HG03280 (cell line): Measurements from ENCODE around the gene ARHGAP28.
"Not testable (repeated sequence)": the region's sequence is repeated elsewhere in the genome, so short reads cannot be mapped to it uniquely, and the experiment has no call there.

Experiments used
- ATAC-seq: cut with Tn5 transposase; IDR thresholded peaks from one replicate; pipeline ENCODE4 v1.9.1; 2021; ENCODE audit warnings: mild to moderate bottlenecking, moderate library complexity; ENCODE audit not compliant: unreplicated experiment

ARHGAP28 gene

DNA sequence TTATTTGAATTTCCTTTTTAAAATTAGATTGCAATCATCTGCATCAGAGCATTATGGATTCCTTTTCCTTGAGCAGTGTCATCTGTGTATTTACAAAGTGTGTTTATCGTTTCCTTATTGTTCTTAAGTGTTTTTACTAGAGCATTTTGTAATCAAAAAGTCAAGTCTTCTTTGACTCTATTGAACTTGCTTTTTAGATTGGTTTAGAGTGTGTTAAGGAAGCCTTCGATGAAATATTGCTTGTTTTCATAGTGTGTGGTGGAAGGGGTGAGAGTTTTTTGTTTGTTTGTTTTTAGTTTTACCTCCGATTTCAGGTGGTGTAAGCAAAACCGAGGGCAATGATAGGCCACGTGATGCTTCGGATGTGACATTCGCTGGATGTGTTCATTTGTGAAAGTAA is 45.7 kb downstream of the ARHGAP28 start:
- ATAC-seq = no peak

- ATAC-seq = no peak
Measured at GRCh38 chr18:6775702-6776101, 46.2 kb downstream of the ARHGAP28 start.

DNA sequence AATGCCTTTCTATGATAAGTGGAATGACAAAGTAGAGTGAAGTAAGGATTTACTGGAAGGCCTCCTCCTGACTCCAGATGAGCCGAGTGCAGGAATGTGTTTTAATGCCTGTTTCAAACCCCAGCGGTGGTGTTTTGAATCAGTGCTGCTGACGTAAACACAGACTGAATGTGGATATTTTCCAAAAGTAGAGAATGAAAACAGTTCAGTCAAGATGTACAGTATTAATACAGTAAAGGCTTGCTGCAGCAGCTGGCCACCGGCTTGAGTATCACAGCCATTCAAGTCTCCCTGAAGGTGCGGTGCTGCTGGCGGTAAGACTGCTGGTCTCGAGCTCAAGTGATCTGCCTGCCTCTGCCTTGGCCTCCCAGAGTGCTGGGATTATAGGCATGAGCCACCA is 46.7 kb downstream of the ARHGAP28 start:
- no peak for ATAC-seq

- ATAC-seq = no peak
Measured at GRCh38 chr18:6777509-6777908, 48.0 kb downstream of the ARHGAP28 start.

DNA sequence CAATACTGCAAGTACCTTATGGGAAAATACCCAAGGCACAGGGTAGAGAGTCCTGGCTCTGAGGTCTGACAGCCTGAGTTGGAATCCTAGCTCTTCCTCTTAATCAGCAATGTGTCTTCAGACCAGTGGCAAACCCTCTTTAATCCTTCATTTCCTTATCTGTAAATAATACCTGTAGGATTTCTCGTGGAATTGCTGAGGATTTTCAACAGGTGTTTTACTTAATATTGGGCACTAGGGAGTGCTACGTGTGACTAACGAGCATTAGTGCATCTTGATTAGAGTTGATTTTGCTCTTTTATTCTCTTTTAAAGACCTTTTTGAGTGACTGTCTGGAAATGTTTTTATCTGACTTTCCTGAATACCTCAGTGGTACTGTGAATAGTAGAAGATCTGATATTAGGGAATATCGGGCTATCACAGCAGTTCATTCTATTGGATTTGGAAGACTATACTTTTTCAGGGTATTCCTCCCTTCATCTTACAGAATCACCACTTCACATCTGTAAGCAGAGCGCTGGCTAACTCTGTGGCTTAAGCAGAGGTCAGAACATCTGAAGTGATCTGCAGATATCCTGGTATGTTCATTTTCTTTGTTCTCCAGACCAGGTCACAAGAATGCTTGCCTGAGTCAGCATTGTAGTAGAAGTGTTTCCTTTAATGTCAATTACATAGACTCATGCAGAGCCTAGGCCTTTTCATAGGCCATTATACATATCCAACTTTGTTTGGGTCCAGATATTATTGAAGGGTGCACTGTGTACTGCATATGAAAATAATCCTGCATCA is 49.1 kb downstream of the ARHGAP28 start:
- ATAC-seq = no peak

- ATAC-seq = no peak
Measured at GRCh38 chr18:6781142-6781714, 51.7 kb downstream of the ARHGAP28 start.

DNA sequence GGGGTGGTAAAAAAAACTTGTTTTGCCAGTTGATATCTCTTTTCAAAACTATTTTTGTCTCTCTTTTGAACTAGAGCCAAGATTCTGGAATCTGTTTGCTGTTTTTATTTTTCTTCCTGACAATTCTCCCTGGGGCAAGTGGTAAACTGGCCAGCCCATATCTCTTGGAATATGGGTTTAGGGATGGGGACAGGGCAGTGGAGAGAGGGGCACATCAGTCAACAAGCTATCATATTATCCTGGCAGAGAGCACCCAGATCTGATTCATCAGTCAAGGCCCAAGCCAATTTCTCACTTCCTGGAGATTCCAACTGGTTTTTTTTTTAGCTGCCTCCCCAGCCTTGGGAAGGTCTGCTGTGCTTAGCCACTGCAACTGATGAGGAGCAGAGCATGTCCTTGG is 52.3 kb downstream of the ARHGAP28 start:
- no peak for ATAC-seq

DNA sequence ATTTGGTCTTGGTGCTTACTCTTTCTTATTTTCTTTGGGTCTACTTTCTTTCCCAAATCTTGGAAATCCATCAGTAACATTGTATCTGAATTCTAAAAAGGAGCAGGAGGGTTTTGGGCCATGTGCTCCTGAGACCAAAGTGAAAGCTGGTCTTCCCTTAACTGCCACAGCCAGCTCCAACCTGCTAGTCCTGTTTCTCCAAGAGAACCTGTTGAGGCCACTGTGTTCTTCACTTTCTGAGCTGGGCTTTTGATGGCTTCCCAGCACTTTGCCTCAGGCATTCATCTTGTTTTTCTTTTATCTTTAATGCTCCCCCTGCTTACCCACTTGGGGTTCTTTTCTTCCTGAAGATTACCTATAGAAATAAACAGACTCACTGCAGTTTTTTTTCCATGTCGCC is 53.3 kb downstream of the ARHGAP28 start:
- ATAC-seq = no peak

- ATAC-seq = no peak
Measured at GRCh38 chr18:6784046-6784445, 54.5 kb downstream of the ARHGAP28 start.

DNA sequence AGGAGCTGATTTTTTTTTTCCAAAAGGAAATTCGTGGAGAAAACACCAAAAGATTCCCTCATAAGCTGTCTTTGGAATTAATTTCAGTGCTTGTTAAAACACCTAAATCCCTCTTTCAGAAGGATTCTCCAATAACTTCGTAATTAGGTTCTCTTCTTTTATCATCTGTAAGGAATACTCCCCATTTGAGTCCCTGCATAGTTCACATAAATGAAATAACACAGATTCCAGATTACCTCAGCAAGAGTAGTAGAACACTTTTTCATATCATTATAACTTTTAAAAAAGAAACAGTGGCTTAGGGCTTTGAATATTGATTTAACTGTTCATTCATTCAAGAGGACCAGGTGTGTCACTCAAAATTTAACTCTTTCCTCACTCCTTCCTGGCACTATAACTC is 55.5 kb downstream of the ARHGAP28 start:
- ATAC-seq = no peak

GRCh38 chr18:6785411-6785810 is 55.9 kb downstream of the ARHGAP28 start:
- ATAC-seq = no peak

DNA sequence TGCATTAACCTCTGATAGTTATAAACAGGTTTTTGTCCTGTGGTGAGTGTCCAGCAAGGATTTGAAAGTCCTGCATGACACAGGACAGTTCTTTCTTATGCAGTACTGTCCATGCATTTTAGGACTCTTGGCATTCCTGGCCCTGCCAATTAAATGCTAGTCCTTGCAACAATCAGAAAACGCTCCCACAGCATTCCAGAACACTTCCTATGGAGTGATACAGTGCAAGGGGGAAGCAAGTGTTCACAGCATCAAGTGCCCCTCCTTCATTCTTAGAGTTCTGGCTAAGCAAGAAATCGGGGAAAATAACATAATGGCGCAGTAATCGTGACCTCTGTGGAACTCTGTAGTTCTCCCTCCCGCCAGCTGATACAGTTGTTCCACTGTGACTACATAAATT is 62.9 kb downstream of the ARHGAP28 start:
- no peak for ATAC-seq

- no peak for ATAC-seq
Measured at GRCh38 chr18:6793455-6793854, 63.9 kb downstream of the ARHGAP28 start.

DNA sequence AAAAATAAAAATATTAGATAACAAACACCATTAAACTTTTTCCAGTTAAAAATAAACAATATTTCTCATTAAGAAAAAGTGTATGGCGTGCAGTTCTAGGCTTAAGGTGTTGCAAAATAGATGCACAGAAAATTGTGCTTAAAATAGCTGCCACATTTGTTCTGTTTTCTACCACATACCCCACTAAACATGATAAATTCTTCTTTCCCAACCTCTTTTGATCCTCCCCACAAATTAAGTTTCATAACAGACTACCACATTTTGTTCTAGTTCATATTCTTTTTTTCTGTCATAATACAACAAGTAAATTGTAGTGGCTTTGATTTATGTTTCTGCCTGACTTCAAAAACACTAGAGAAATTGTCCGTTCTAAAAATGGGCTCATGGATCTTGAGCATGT is 64.5 kb downstream of the ARHGAP28 start:
- no peak for ATAC-seq

DNA sequence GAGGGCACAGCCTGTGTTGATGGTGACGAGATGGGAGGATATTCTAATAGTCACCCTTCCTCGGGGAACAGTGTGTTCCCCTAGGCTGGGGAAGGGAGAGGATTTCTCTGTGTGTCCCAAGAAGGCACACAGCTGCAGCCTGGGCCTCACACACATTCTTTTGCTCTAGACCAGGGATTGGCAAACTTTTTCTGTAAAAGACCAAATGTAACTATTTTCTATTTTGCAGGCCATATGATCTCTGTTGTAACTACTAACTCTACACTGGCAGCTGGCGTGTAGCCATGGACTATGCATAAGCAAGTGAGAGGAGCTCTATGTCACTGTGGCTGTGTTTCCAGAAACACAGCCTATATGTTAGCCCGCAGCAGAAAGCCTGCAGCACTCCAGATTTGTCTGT is 65.8 kb downstream of the ARHGAP28 start:
- ATAC-seq = no peak

DNA sequence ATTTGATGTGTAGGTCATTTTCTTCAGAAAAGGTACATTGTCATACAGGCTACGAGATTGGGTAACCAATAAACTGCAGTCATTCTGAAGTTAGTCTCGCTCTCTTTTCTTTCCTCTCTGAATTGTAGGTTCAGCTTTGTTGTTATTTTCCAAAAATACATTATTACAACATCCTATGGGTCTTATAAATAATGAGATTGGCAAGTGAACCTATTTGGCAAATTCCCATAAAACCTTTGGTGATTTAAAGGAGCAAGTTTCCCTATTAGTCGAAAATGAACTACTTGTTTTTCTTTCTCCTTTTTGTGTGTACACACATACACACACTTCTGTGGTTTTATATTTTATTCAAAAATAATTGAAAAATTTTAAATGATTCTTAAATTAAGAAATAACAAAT is 67.0 kb downstream of the ARHGAP28 start:
- ATAC-seq = no peak

DNA sequence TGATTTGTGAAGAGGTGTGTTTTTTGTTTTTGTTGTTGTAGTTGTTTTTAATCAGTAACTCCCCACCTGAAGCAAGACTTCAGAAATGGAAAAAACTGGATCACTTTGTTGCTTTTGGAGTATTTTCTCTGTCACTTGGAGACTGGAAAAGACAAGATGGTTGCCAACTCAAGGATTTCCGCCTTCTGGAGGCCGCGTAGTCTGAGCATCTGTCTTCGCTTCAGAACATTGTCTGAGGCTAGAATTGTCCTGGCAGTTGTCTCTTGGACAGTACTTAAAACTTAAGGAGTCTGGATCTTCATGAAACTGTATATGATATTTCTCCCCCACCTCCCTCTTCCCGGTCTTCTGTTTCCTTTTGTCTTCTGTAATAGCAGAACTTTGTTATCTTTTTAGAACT is 67.7 kb downstream of the ARHGAP28 start:
- ATAC-seq = no peak

- no peak for ATAC-seq
Measured at GRCh38 chr18:6798896-6799295, 69.4 kb downstream of the ARHGAP28 start.

DNA sequence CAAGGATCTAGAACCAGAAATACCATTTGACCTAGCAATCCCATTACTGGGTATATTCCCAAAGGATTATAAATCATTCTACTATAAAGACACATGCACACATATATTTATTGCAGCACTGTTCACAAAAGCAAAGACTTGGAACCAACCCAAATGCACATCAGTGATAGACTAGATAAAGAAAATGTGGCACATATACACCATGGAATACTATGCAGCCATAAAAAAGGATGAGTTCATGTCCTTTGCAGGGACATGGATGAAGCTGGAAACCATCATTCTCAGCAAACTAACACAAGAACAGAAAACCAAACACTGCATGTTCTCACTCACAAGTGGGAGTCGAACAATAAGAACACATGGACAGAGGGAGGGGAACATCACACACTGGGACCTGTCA is 70.8 kb downstream of the ARHGAP28 start:
- ATAC-seq = not testable (repeated sequence)

GRCh38 chr18:6807515-6808257 is 78.2 kb downstream of the ARHGAP28 start:
- no peak for ATAC-seq

DNA sequence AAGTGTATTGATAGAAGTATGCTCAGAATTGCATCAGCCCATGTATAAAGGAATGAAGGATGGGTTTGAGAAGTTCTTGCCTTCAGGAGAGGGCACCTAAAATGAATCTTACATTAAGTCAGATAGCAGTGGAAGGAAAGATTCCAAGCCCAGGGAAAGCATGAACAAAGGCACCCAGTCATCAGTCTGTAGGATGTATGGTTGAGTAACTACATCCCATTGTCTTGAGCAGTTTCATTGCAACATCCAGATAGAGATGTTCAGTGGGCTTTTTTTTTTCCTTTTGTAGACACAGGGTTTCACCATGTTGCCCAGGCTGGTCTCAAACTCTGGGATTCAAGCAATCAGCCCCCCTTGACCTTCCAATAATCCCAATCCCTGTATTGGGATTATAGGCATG is 80.7 kb downstream of the ARHGAP28 start:
- ATAC-seq = no peak

GRCh38 chr18:6811816-6812215 is 82.3 kb downstream of the ARHGAP28 start:
- ATAC-seq = no peak
